Panc1 (cell line): Measurements from ENCODE around the gene HOXC11. TPM values are rescaled to one million over a fixed set of nuclear protein-coding genes. Genes with fewer than 3 reads are reported as not detected.

ENCODE experiments used
- ATAC-seq: fragments of 200-7000 bp; cut with Tn5 transposase; 2 replicates; pipeline ENCODE4 v1.9.1; 2020; ENCODE audit warnings: mild to moderate bottlenecking, moderate library complexity
- BruUV-seq: library from RNA; stranded (reverse); fragments of 400-500 nt; replicated peaks from 2 replicates; lab custom pipeline; 2021; lab: Mats Ljungman, UMichigan
- CTCF ChIA-PET: fragments of 300-600 bp; sonication (Branson Sonifier 250); formaldehyde crosslinking; loops from one replicate; lab custom pipeline; 2022; ENCODE audit warnings: antibody characterized with exemption; lab: Charles Lee
- POLR2A ChIA-PET: fragments of 300-600 bp; sonication (Branson Sonifier 250); formaldehyde crosslinking; loops from one replicate; lab custom pipeline; 2022; ENCODE audit warnings: antibody characterized with exemption; lab: Charles Lee
- DNase-seq: peaks from one replicate; pipeline ENCODE4 v3.0.0-alpha.2; 2010; ENCODE audit warnings: low read depth, low spot score
- H3K27ac ChIP-seq: 2 replicates; pipeline ENCODE4 v1.5.1; 2011; ENCODE audit warnings: mild to moderate bottlenecking, low read length, inconsistent platforms
- H3K27me3 ChIP-seq: fragments of 200-500 bp; sonication (Bioruptor generic); 2 replicates; pipeline ENCODE4 v1.6.0; 2014; ENCODE audit warnings: low read length, inconsistent platforms; ENCODE audit not compliant: control insufficient read depth, insufficient read depth
- H3K36me3 ChIP-seq: fragments of 200-500 bp; sonication (Bioruptor generic); 2 replicates; pipeline ENCODE4 v1.5.1; 2014; ENCODE audit warnings: inconsistent platforms, mild to moderate bottlenecking, low read length, moderate library complexity; ENCODE audit not compliant: control insufficient read depth, insufficient read depth
- H3K4me1 ChIP-seq: 2 replicates; pipeline ENCODE4 v1.5.1; 2011; ENCODE audit warnings: inconsistent platforms, mild to moderate bottlenecking, low read length, moderate library complexity; ENCODE audit not compliant: control insufficient read depth, insufficient read depth
- H3K4me3 ChIP-seq, 2 experiments: 2 replicates each; pipeline ENCODE4 v1.5.1; 2011 to 2012; ENCODE audit warnings: low read depth in 2 of 2, low read length in 2 of 2, mild to moderate bottlenecking in 2 of 2, inconsistent platforms in 1 of 2, moderate library complexity in 1 of 2
- H3K9me3 ChIP-seq: fragments of 200-500 bp; sonication (Bioruptor generic); 2 replicates; pipeline ENCODE4 v1.5.1; 2014; ENCODE audit warnings: low read depth, mild to moderate bottlenecking, inconsistent platforms, low read length, moderate library complexity; ENCODE audit not compliant: control insufficient read depth, insufficient read depth
- POLR2AphosphoS5 ChIP-seq: IDR thresholded peaks from 2 replicates; pipeline ENCODE4 v1.6.1; 2012; ENCODE audit warnings: mild to moderate bottlenecking, low read depth, low read length, moderate library complexity
- SIN3A ChIP-seq: IDR thresholded peaks from 2 replicates; pipeline ENCODE4 v1.6.1; 2012; ENCODE audit warnings: low read depth, mild to moderate bottlenecking, low read length, moderate library complexity, borderline replicate concordance; ENCODE audit not compliant: insufficient read depth
- TCF7L2 ChIP-seq: IDR thresholded peaks from 2 replicates; pipeline ENCODE4 v1.6.1; 2011; ENCODE audit warnings: mild to moderate bottlenecking, low read depth, low read length, inconsistent platforms
- in situ Hi-C: cut with HindIII; loops from 2 replicates; pipeline ENCODE4 v1.10.0; 2016; ENCODE audit warnings: low sequenced_read_pairs, low pct_unique_long_range_greater_than_20kb
- intact Hi-C: fragments of 100-400 bp; cut with micrococcal nuclease; formaldehyde crosslinking; loops from one replicate; pipeline ENCODE4 v1.10.0; 2022; ENCODE audit not compliant: unreplicated experiment
- total RNA-seq: library from RNA; stranded (reverse); gene quantifications from one replicate; pipeline ENCODE4 v1.2.1, GENCODE V29; 2021; ENCODE audit not compliant: unreplicated experiment
- TF ChIP-seq, protein P1 (sequence below), 2 experiments: IDR thresholded peaks; 2 replicates each; pipeline ENCODE4 v1.6.1; 2011 to 2012; ENCODE audit warnings: low read depth in 2 of 2, control low read depth in 1 of 2, low read length in 1 of 2, mild to moderate bottlenecking in 1 of 2, moderate library complexity in 1 of 2; ENCODE audit not compliant: insufficient read depth in 1 of 2
- TF ChIP-seq, protein P2 (sequence below): fragments of 450-650 bp; IDR thresholded peaks from 2 replicates; pipeline ENCODE4 v1.5.1; 2017; ENCODE audit warnings: mild to moderate bottlenecking

Gene HOXC11
- total RNA-seq, 1 experiment from 2014 or later = 17.0 TPM

- TF ChIP-seq, protein P1, sequence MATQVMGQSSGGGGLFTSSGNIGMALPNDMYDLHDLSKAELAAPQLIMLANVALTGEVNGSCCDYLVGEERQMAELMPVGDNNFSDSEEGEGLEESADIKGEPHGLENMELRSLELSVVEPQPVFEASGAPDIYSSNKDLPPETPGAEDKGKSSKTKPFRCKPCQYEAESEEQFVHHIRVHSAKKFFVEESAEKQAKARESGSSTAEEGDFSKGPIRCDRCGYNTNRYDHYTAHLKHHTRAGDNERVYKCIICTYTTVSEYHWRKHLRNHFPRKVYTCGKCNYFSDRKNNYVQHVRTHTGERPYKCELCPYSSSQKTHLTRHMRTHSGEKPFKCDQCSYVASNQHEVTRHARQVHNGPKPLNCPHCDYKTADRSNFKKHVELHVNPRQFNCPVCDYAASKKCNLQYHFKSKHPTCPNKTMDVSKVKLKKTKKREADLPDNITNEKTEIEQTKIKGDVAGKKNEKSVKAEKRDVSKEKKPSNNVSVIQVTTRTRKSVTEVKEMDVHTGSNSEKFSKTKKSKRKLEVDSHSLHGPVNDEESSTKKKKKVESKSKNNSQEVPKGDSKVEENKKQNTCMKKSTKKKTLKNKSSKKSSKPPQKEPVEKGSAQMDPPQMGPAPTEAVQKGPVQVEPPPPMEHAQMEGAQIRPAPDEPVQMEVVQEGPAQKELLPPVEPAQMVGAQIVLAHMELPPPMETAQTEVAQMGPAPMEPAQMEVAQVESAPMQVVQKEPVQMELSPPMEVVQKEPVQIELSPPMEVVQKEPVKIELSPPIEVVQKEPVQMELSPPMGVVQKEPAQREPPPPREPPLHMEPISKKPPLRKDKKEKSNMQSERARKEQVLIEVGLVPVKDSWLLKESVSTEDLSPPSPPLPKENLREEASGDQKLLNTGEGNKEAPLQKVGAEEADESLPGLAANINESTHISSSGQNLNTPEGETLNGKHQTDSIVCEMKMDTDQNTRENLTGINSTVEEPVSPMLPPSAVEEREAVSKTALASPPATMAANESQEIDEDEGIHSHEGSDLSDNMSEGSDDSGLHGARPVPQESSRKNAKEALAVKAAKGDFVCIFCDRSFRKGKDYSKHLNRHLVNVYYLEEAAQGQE (IDR thresholded peaks at IDR 0.05; ENCODE audit: insufficient read depth in 1 of 2, low read depth in 2 of 2, low read length in 1 of 2) = no peak
- TF ChIP-seq, protein P2, sequence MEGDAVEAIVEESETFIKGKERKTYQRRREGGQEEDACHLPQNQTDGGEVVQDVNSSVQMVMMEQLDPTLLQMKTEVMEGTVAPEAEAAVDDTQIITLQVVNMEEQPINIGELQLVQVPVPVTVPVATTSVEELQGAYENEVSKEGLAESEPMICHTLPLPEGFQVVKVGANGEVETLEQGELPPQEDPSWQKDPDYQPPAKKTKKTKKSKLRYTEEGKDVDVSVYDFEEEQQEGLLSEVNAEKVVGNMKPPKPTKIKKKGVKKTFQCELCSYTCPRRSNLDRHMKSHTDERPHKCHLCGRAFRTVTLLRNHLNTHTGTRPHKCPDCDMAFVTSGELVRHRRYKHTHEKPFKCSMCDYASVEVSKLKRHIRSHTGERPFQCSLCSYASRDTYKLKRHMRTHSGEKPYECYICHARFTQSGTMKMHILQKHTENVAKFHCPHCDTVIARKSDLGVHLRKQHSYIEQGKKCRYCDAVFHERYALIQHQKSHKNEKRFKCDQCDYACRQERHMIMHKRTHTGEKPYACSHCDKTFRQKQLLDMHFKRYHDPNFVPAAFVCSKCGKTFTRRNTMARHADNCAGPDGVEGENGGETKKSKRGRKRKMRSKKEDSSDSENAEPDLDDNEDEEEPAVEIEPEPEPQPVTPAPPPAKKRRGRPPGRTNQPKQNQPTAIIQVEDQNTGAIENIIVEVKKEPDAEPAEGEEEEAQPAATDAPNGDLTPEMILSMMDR = no peak
- TF ChIP-seq TCF7L2 (no peak), POLR2AphosphoS5 (no peak), SIN3A (no peak)
- Histone ChIP-seq H3K4me1 (peaks cover 81% of the 10 kb centered on the region), H3K27me3 (no peaks in the 10 kb centered on the region), H3K4me3 (peak overlapping the region in 1 of 2 experiments; percentile 26; a peak in 2 of 4 replicates), H3K36me3 (no peaks in the 10 kb centered on the region), H3K27ac (peak overlapping the region; percentile 98), H3K9me3 (no peaks in the 10 kb centered on the region)
- ATAC-seq (no peak), DNase-seq (no peak)
- BruUV-seq = no TSS peak
- intact Hi-C loops (no loop called here), in situ Hi-C loops (no loop called here)
- ChIA-PET POLR2A (interaction anchor here (0.6 to 1.6 kb wide), 2 partner anchors 10 to 19 kb away, joined by 3 to 5 read pairs; partner anchors contain the start of gene HOXC11), CTCF (interaction anchor here (1.0 kb wide), 1 partner anchor 208 kb away, joined by 3 read pairs; no protein-coding TSS in a partner anchor)
These were observed 18.9 kb upstream of the HOXC11 start for GRCh38 chr12:53953831-53954693.

GRCh38 chr12:53954694-53955035 is 18.3 kb upstream of the HOXC11 start, which contains the start of gene HOXC12:
Gene HOXC12 (plus strand): TSS chr12:53954903. CDS start chr12:53954930, 27 bp downstream.
- Histone ChIP-seq H3K36me3 (no peaks in the 10 kb centered on the region), H3K4me1 (peaks cover 81% of the 10 kb centered on the region), H3K9me3 (no peaks in the 10 kb centered on the region), H3K4me3 (peak within 1 kb of the TSS in 1 of 2 experiments; percentile 26; a peak in 1 of 4 replicates), H3K27ac (peak within 1 kb of the TSS; percentile 98), H3K27me3 (no peaks in the 10 kb centered on the region)
- TF ChIP-seq SIN3A (no peak), POLR2AphosphoS5 (no peak)
- TF ChIP-seq, protein P2 = no peak
- TF ChIP-seq, protein P1 (IDR thresholded peaks at IDR 0.05; ENCODE audit: insufficient read depth in 1 of 2, low read depth in 2 of 2, low read length in 1 of 2) = no peak
- DNase-seq (no peak), ATAC-seq (no peak)
- ChIA-PET CTCF (no interaction called here), POLR2A (no interaction called here)
- BruUV-seq = no TSS peak
- in situ Hi-C loops (no loop called here), intact Hi-C loops (no loop called here)
